NCI-H2081 (cell line): ENCODE data around the gene DRC7.
"Not testable (repeated sequence)": the region's sequence is repeated elsewhere in the genome, so short reads cannot be mapped to it uniquely, and the experiment has no call there.

Experiments
- DNase-seq, 2 experiments: peaks; one replicate each; lab custom pipeline; 2025; lab: John Stamatoyannopoulos, UW

Gene DRC7

GRCh38 chr16:57711993-57712392 lies 17.4 kb downstream of the DRC7 start:
- DNase-seq = no peak

- not testable (repeated sequence) for DNase-seq
These were observed 18.0 kb downstream of the DRC7 start for GRCh38 chr16:57712569-57712968.

GRCh38 chr16:57713596-57713995 lies 19.0 kb downstream of the DRC7 start:
- DNase-seq = no peak

- no peak for DNase-seq
These were observed 19.4 kb downstream of the DRC7 start for GRCh38 chr16:57714047-57714446.

GRCh38 chr16:57720142-57720575 lies 25.6 kb downstream of the DRC7 start:
- DNase-seq = no peak

- DNase-seq = no peak
These were observed 27.0 kb downstream of the DRC7 start for GRCh38 chr16:57721356-57722209.

GRCh38 chr16:57722210-57722499 lies 27.5 kb downstream of the DRC7 start:
- DNase-seq = no peak

- no peak for DNase-seq
These were observed 28.0 kb downstream of the DRC7 start for GRCh38 chr16:57722651-57723050.

- no peak for DNase-seq
These were observed 28.6 kb downstream of the DRC7 start for GRCh38 chr16:57723170-57723569.

- no peak for DNase-seq
These were observed 29.9 kb downstream of the DRC7 start for GRCh38 chr16:57724531-57724930.

- DNase-seq = no peak
These were observed 30.5 kb downstream of the DRC7 start for GRCh38 chr16:57725151-57725550.

GRCh38 chr16:57725554-57725953 lies 30.9 kb downstream of the DRC7 start:
- no peak for DNase-seq

GRCh38 chr16:57725976-57726375 lies 31.4 kb downstream of the DRC7 start:
- DNase-seq = no peak

GRCh38 chr16:57726433-57726947 lies 31.9 kb downstream of the DRC7 start:
- no peak for DNase-seq

GRCh38 chr16:57727610-57728009 lies 33.0 kb downstream of the DRC7 start:
- DNase-seq = no peak

GRCh38 chr16:57728336-57729181 lies 34.0 kb downstream of the DRC7 start:
- DNase-seq = no peak

GRCh38 chr16:57729182-57729484 lies 34.5 kb downstream of the DRC7 start:
- DNase-seq = no peak

- DNase-seq = not testable (repeated sequence)
These were observed 35.2 kb downstream of the DRC7 start for GRCh38 chr16:57729852-57730251.

- DNase-seq = no peak
These were observed 36.4 kb downstream of the DRC7 start for GRCh38 chr16:57730771-57731730.

GRCh38 chr16:57732037-57732436 lies 37.4 kb downstream of the DRC7 start:
- no peak for DNase-seq

- DNase-seq = no peak
These were observed 38.1 kb downstream of the DRC7 start for GRCh38 chr16:57732714-57733113.

GRCh38 chr16:57734308-57734924 lies 39.8 kb downstream of the DRC7 start:
- DNase-seq = no peak
